Mesenchymal stem cell (in vitro differentiated cells and primary cell): ENCODE data around the gene METTL5.
"Not testable (repeated sequence)": the region's sequence is repeated elsewhere in the genome, so short reads cannot be mapped to it uniquely, and the experiment has no call there.

Experiments used
- DNase-seq: peaks from one replicate; pipeline ENCODE4 v3.0.0-alpha.2; 2013
- H2AFZ ChIP-seq: one replicate; pipeline ENCODE4 v1.6.1; 2013; ENCODE audit warnings: low read depth, mild to moderate bottlenecking, control low read depth, inconsistent platforms, low read length, moderate library complexity
- H2AK5ac ChIP-seq: 2 replicates; pipeline ENCODE4 v1.6.1; 2013; ENCODE audit warnings: low read length, moderate library complexity, mild to moderate bottlenecking, inconsistent platforms; ENCODE audit not compliant: severe bottlenecking
- H2BK120ac ChIP-seq: one replicate; pipeline ENCODE4 v1.6.1; 2013; ENCODE audit warnings: low read depth, mild to moderate bottlenecking, inconsistent platforms, low read length, moderate library complexity
- H2BK12ac ChIP-seq, 2 experiments: one replicate each; pipeline ENCODE4 v1.6.1; 2013; ENCODE audit warnings: inconsistent platforms in 2 of 2, low read length in 2 of 2, mild to moderate bottlenecking in 2 of 2, moderate library complexity in 2 of 2, control low read depth in 1 of 2
- H2BK15ac ChIP-seq: one replicate; pipeline ENCODE4 v1.6.1; 2013; ENCODE audit warnings: mild to moderate bottlenecking, low read depth, inconsistent platforms; ENCODE audit not compliant: poor library complexity, severe bottlenecking
- H2BK5ac ChIP-seq: 2 replicates; pipeline ENCODE4 v1.6.1; 2013; ENCODE audit warnings: low read depth, mild to moderate bottlenecking, low read length, control low read depth, inconsistent platforms; ENCODE audit not compliant: poor library complexity, severe bottlenecking
- H3K14ac ChIP-seq, 2 experiments: one replicate each; pipeline ENCODE4 v1.6.1; 2013; ENCODE audit warnings: inconsistent platforms in 2 of 2, low read length in 2 of 2, control low read depth in 1 of 2, mild to moderate bottlenecking in 1 of 2, moderate library complexity in 1 of 2
- H3K18ac ChIP-seq, 2 experiments: one replicate each; pipeline ENCODE4 v1.6.1; 2013; ENCODE audit warnings: inconsistent platforms in 2 of 2, low read length in 2 of 2, control low read depth in 1 of 2, low read depth in 1 of 2, mild to moderate bottlenecking in 1 of 2
- H3K23ac ChIP-seq, 2 experiments: one replicate each; pipeline ENCODE4 v1.6.1; 2013; ENCODE audit warnings: inconsistent platforms in 2 of 2, low read length in 2 of 2, mild to moderate bottlenecking in 2 of 2, moderate library complexity in 2 of 2, control low read depth in 1 of 2
- H3K27ac ChIP-seq: 2 replicates; pipeline ENCODE4 v1.5.1; 2013; ENCODE audit warnings: mild to moderate bottlenecking, moderate library complexity, low read length, control low read depth, inconsistent platforms; ENCODE audit not compliant: poor library complexity, severe bottlenecking
- H3K27me3 ChIP-seq, 2 experiments: 2 replicates each; pipeline versions ENCODE4 v1.6.1 to v1.7.0; 2013; ENCODE audit warnings: low read length in 2 of 2, mild to moderate bottlenecking in 2 of 2, moderate library complexity in 2 of 2, control low read depth in 1 of 2, inconsistent platforms in 1 of 2; ENCODE audit not compliant: control insufficient read depth in 1 of 2, insufficient read depth in 1 of 2
- H3K36me3 ChIP-seq, 2 experiments: 2 replicates each; pipeline versions ENCODE4 v1.6.1 to v1.7.0; 2013; ENCODE audit warnings: low read length in 2 of 2, control low read depth in 1 of 2, inconsistent platforms in 1 of 2, low read depth in 1 of 2, mild to moderate bottlenecking in 1 of 2; ENCODE audit not compliant: insufficient read depth in 2 of 2, control insufficient read depth in 1 of 2
- H3K4ac ChIP-seq, 2 experiments: one replicate each; pipeline ENCODE4 v1.6.1; 2013; ENCODE audit warnings: inconsistent platforms in 2 of 2, low read length in 2 of 2, mild to moderate bottlenecking in 2 of 2, moderate library complexity in 2 of 2, control low read depth in 1 of 2, low read depth in 1 of 2
- H3K4me1 ChIP-seq: 2 replicates; pipeline ENCODE4 v1.6.1; 2013; ENCODE audit warnings: low read depth, low read length, control low read depth; ENCODE audit not compliant: control insufficient read depth, insufficient read depth
- H3K4me2 ChIP-seq: 2 replicates; pipeline ENCODE4 v1.6.1; 2013; ENCODE audit warnings: low read length, mild to moderate bottlenecking, inconsistent platforms; ENCODE audit not compliant: poor library complexity, severe bottlenecking
- H3K4me3 ChIP-seq, 2 experiments: 2 replicates each; pipeline versions ENCODE4 v1.5.1 to v1.7.0; 2013; ENCODE audit warnings: low read length in 2 of 2, mild to moderate bottlenecking in 2 of 2, control low read depth in 1 of 2, low read depth in 1 of 2; ENCODE audit not compliant: insufficient read depth in 1 of 2
- H3K79me1 ChIP-seq: replicated peaks from 2 replicates; pipeline ENCODE4 v1.6.1; 2013; ENCODE audit warnings: mild to moderate bottlenecking, control low read depth, low read length, inconsistent platforms; ENCODE audit not compliant: poor library complexity, severe bottlenecking
- H3K9ac ChIP-seq: 2 replicates; pipeline ENCODE4 v1.7.0; 2013; ENCODE audit warnings: mild to moderate bottlenecking, low read length, moderate library complexity
- H3K9me3 ChIP-seq: 2 replicates; pipeline ENCODE4 v1.7.0; 2013; ENCODE audit warnings: mild to moderate bottlenecking, low read length; ENCODE audit not compliant: control insufficient read depth
- H4K8ac ChIP-seq: one replicate; pipeline ENCODE4 v1.6.1; 2013; ENCODE audit warnings: inconsistent platforms, mild to moderate bottlenecking, low read length, moderate library complexity
- H4K91ac ChIP-seq: one replicate; pipeline ENCODE4 v1.6.1; 2013; ENCODE audit warnings: mild to moderate bottlenecking, low read length, inconsistent platforms
- WGBS: methylation state at CpG from one replicate; pipeline ENCODE4 v1.1.7; 2013; ENCODE audit warnings: mixed read lengths; 5-methylcytosine and 5-hydroxymethylcytosine counted together

The METTL5 gene

DNA sequence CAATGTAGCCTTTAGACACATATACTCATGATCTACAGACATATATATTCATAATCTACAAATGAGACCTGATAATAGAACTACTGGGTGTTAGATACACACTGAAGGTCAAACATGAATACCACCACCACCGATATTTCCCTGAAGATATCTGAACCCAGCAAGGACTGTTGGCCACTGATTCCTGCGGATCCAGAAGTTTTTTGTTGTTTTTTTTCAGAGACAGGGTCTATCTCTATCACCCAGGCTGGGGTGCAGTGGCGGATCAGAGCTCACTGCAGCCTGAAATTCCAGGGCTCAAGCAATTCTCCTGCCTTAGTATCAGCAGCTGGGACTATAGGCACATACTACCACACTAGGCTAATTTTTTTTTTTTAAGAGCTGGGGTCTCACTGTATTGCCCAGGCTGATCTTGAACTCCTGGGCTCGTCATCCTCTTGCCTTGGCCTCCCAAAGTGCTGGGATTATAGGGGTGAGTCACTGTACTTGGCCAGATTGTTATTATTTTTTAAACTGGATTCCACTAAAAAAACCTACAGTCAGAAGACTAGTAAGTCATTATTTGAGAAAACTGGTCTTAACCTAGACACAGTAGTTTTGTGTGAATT lies 1.8 kb downstream of the METTL5 start:
- Histone ChIP-seq H3K27me3 (no peaks in the 10 kb centered on the region), H4K91ac (no peak overlapping the region), H3K23ac (no peak overlapping the region), H4K8ac (no peak overlapping the region), H3K4ac (no peak overlapping the region), H2BK15ac (no peak overlapping the region), H2BK12ac (no peak overlapping the region), H2BK120ac (peak overlapping the region; percentile 61), H3K4me2 (no peak overlapping the region), H3K9me3 (no peaks in the 10 kb centered on the region), H3K18ac (no peak overlapping the region), H2BK5ac (no peak overlapping the region), H3K4me1 (peaks cover 8% of the 10 kb centered on the region), H3K27ac (no peak overlapping the region), H2AFZ (no peak overlapping the region), H3K4me3 (peak overlapping the region in 1 of 2 experiments; percentile 84), H3K9ac (peak overlapping the region; percentile 87), H2AK5ac (no peak overlapping the region), H3K14ac (no peak overlapping the region), H3K79me1 (peaks cover 12% of the 10 kb centered on the region), H3K36me3 (peaks cover 4 to 45% of the 10 kb centered on the region in 2 experiments)
- WGBS, result 94% methylated on average over 3 of the region's 4 CpGs
- no peak for DNase-seq

DNA sequence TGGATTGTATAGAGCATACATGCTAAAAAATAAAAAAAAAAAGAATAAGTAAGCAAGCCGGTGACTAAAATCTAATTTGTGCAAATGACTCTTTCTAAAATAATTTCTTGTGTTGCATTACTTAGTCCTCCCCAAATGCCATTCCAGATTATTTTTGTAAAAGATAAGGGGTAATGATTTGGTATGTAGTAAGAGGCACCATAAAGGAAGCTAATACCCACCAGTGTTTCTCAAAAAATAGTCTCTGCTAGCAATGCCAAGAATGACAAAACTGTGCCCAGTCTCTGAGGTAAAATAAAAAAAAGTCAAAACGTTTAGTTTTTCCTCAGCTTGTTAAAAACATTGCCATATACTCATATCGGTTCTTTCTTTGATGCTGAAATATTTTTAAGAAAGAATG lies 2.7 kb downstream of the METTL5 start:
- no peak for DNase-seq
- Histone ChIP-seq H3K9ac (peak overlapping the region; percentile 10), H3K4me2 (no peak overlapping the region), H3K27me3 (no peaks in the 10 kb centered on the region), H3K4me3 (no peak overlapping the region), H4K91ac (no peak overlapping the region), H2BK120ac (no peak overlapping the region), H4K8ac (no peak overlapping the region), H3K18ac (no peak overlapping the region), H3K14ac (no peak overlapping the region), H3K9me3 (no peaks in the 10 kb centered on the region), H3K36me3 (peaks cover 6 to 51% of the 10 kb centered on the region in 2 experiments), H3K4ac (no peak overlapping the region), H3K23ac (no peak overlapping the region), H2AFZ (no peak overlapping the region), H3K4me1 (peaks cover 8% of the 10 kb centered on the region), H2BK12ac (no peak overlapping the region), H3K79me1 (peaks cover 14% of the 10 kb centered on the region), H2BK15ac (no peak overlapping the region), H3K27ac (no peak overlapping the region), H2BK5ac (no peak overlapping the region), H2AK5ac (no peak overlapping the region)
- WGBS, result no CpG with 5 or more reads among the region's 3 CpGs

DNA sequence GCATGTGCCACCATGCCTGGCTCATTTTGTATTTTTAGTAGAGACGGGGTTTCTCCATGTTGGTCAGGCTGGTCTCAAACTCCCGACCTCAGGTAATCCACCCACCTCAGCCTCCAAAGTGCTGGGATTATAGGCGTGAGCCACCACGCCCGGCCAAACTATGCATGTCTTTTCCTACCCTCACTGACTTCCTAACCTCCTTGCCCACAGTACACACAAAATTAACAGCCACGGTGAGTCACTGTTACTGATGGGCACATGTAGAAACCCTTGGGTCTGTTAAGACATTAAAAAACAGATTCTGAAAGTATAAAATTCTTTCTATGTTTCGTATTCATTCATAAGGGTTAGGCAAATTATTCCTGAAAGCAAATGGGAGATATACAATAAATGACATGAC lies 4.6 kb downstream of the METTL5 start:
- H3K4me1 ChIP-seq, H3K18ac ChIP-seq, H2BK12ac ChIP-seq, H4K8ac ChIP-seq, H3K9ac ChIP-seq, H3K4me2 ChIP-seq, H2BK15ac ChIP-seq, H2AFZ ChIP-seq, H3K27ac ChIP-seq, H3K14ac ChIP-seq, H2BK120ac ChIP-seq, H2BK5ac ChIP-seq, H4K91ac ChIP-seq, DNase-seq, H2AK5ac ChIP-seq, H3K4me3 ChIP-seq, H3K4ac ChIP-seq, H3K23ac ChIP-seq, H3K27me3 ChIP-seq, H3K9me3 ChIP-seq: not testable (repeated sequence)
- Histone ChIP-seq H3K36me3 (peaks cover 6 to 70% of the 10 kb centered on the region in 2 experiments), H3K79me1 (peaks cover 14% of the 10 kb centered on the region)
- 85% methylated on average over 5 of the region's 7 CpGs for WGBS

DNA sequence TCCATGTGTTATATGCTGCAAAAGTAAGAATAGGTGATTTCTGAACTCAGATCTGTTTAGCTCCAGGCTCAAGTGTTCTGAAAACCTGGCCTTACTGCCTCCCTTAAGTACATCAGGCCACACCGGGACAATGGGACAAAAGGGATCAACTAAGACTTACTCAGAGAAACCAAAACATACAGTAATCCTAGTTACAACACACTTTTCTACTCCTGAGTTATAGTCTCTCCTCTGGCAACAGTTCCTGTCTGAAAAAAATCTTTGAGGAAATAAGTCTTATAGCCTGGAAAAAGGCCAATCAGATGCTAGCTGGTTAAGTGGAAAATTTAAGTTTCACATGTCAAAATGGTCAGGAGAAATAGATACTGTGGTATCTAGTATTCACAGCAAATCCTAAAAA lies 5.6 kb downstream of the METTL5 start:
- no peak overlapping the region for H2BK120ac ChIP-seq
- H3K4me2 ChIP-seq, result no peak overlapping the region
- H3K9ac ChIP-seq, result peak overlapping the region; percentile 60
- H3K9me3 ChIP-seq, result no peaks in the 10 kb centered on the region
- peaks cover 12 to 75% of the 10 kb centered on the region in 2 experiments for H3K36me3 ChIP-seq
- H3K23ac ChIP-seq, result no peak overlapping the region
- no peak overlapping the region for H2BK12ac ChIP-seq
- peak; percentile 25 for DNase-seq
- peaks cover 8% of the 10 kb centered on the region for H3K4me1 ChIP-seq
- no peak overlapping the region for H2BK15ac ChIP-seq
- H3K4ac ChIP-seq, result no peak overlapping the region
- WGBS, result 93% methylated on average over 1 of the region's 1 CpG
- no peak overlapping the region for H3K4me3 ChIP-seq
- H3K14ac ChIP-seq, result no peak overlapping the region
- no peak overlapping the region for H2BK5ac ChIP-seq
- no peak overlapping the region for H3K18ac ChIP-seq
- H3K27ac ChIP-seq, result no peak overlapping the region
- no peak overlapping the region for H4K91ac ChIP-seq
- no peaks in the 10 kb centered on the region for H3K27me3 ChIP-seq
- H4K8ac ChIP-seq, result no peak overlapping the region
- peaks cover 14% of the 10 kb centered on the region for H3K79me1 ChIP-seq
- no peak overlapping the region for H2AFZ ChIP-seq
- H2AK5ac ChIP-seq, result no peak overlapping the region
